Measurements from ENCODE around the gene SLC38A2.

Gene SLC38A2

DNA sequence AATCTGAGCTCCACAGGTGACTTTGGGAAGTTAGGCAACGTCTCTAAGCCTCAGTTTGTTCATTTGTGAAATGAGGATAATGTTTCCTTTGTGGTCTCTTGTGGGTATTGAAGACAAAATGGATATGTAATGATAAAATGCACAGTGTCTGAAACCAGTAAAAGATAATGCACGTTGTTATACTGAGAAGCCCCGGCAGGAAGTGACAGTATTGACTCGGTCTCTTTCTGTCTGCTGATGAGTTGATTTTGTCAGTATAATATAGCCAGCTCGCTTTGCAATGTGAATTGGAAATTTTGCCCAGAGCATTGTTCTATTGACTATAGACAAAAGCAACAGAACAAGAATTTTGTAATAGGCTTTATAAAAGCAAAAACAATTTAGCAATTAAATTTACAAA, 54.5 kb downstream of the SLC38A2 start:
- no peak for DNase-seq (ENCODE audit: low read depth, low spot score)

Measured in ELF-1 (cell line).